ENCODE results near the gene STARD8.

Gene STARD8

GRCh38 chrX:68693481-68694434, 46.3 kb downstream of the STARD8 start:
- peak; percentile 66 for DNase-seq

GRCh38 chrX:68694435-68695205, 47.2 kb downstream of the STARD8 start:
- DNase-seq: no peak

GRCh38 chrX:68695206-68695845, 47.9 kb downstream of the STARD8 start:
- no peak for DNase-seq

GRCh38 chrX:68696267-68696990, 49.0 kb downstream of the STARD8 start:
- DNase-seq: no peak

GRCh38 chrX:68697036-68697435, 49.6 kb downstream of the STARD8 start:
- no peak for DNase-seq

GRCh38 chrX:68697465-68698125, 50.1 kb downstream of the STARD8 start:
- peak; percentile 38 for DNase-seq

GRCh38 chrX:68698942-68699341, 51.5 kb downstream of the STARD8 start:
- no peak for DNase-seq

- no peak for DNase-seq
These were observed 52.7 kb downstream of the STARD8 start for GRCh38 chrX:68699960-68700746.

GRCh38 chrX:68703369-68703768, 55.9 kb downstream of the STARD8 start:
- peak; percentile 55 for DNase-seq

GRCh38 chrX:68703846-68704245, 56.4 kb downstream of the STARD8 start:
- DNase-seq: peak; percentile 52

- no peak for DNase-seq
These were observed 58.5 kb downstream of the STARD8 start for GRCh38 chrX:68705986-68706385.

GRCh38 chrX:68708503-68709290, 61.2 kb downstream of the STARD8 start:
- no peak for DNase-seq

GRCh38 chrX:68710870-68711576, 63.6 kb downstream of the STARD8 start:
- DNase-seq: no peak

- DNase-seq: no peak
These were observed 64.4 kb downstream of the STARD8 start for GRCh38 chrX:68711845-68712244.

- DNase-seq: no peak
These were observed 67.4 kb downstream of the STARD8 start for GRCh38 chrX:68714856-68715255.

- no peak for DNase-seq
These were observed 69.7 kb downstream of the STARD8 start for GRCh38 chrX:68717196-68717595.

- no peak for DNase-seq
These were observed 70.4 kb downstream of the STARD8 start for GRCh38 chrX:68717663-68718442.

GRCh38 chrX:68718443-68718820, 71.0 kb downstream of the STARD8 start:
- no peak for DNase-seq
